H54 (cell line): Measurements from ENCODE around the gene HHIPL1.
A peak's percentile ranks its signal among the peaks of the same experiment; 100 is the strongest.
"Not testable (repeated sequence)": the region's sequence is repeated elsewhere in the genome, so short reads cannot be mapped to it uniquely, and the experiment has no call there.

ENCODE experiments used
- DNase-seq: peaks from one replicate; pipeline ENCODE4 v3.0.0; 2011; ENCODE audit warnings: low spot score, mixed read lengths; ENCODE audit not compliant: insufficient read length
- FAIRE-seq: peaks from 3 replicates; lab custom pipeline; 2011; peaks lifted over from hg19 to GRCh38; lab: Jason Lieb, UNC
- POLR2A ChIP-seq: IDR thresholded peaks from 2 replicates; pipeline ENCODE4 v1.6.1; 2011; ENCODE audit warnings: low read depth, mild to moderate bottlenecking, low read length

HHIPL1 gene

DNA sequence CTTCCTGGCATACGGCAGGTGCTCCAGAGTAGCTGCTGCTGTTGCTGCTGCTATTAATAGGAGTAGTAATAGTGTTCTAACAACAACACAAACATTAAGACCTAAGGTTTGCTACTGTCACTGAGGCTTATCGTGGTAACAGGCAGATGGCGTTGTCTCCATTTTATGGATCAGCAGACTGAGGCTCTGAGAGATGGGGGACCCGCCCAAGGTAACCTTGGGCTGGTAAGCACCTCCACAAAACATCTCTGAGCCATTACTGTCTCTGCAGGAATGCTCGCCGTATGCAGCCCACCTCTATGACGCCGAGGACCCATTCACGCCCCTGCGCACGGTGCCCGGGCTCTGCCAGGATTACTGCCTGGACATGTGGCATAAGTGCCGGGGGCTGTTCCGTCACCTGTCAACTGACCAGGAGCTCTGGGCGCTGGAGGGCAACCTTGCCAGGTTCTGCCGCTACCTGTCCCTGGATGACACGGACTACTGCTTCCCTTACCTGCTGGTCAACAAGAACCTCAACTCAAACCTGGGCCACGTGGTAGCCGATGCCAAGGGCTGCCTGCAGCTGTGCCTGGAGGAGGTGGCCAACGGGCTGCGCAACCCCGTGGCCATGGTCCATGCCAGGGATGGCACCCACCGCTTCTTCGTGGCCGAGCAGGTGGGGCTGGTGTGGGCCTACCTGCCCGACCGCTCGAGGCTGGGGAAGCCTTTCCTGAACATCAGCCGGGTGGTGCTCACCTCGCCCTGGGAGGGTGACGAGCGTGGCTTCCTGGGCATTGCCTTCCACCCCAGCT lies 7.2 kb downstream of the HHIPL1 start:
- DNase-seq (no peak), FAIRE-seq (no peak)
- TF ChIP-seq POLR2A: no peak

DNA sequence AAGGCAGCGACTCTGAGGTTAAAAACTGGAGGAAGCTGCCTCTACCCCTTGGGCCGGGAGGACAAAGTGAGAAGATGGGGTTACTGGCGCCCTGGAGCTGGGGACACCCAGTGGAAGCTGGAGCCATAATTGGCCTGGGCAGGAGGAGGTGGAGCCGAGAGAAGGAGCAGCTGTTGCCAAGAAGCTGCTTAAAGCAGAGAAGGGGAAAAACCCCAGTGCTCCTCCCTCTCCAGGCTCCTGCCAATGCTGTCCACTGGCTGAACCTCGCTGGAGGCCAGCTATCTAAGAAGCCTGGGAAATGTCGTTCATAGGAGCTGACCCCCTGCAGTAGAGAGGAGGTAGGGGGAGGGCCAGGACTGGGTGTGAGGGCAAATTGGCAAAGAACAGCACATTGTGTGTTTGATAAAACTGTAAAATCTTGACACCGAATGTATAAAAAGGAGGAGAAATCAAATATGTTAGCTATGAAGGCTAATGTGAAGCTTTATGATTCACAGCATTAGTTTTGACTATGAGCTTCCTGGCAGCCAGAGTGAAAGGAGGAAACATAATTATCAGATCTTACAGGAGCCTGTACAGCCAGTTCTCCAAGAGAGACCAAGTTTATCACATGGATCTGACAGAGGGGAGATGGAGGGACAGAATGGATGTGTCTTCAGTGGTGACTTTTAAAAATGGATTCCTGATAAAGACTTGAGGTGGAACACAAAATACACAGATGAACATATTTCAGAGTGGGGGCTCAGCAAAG lies 9.5 kb downstream of the HHIPL1 start:
- no peak for TF ChIP-seq POLR2A
- DNase-seq (peak; percentile 86), FAIRE-seq (peak; percentile 89)

DNA sequence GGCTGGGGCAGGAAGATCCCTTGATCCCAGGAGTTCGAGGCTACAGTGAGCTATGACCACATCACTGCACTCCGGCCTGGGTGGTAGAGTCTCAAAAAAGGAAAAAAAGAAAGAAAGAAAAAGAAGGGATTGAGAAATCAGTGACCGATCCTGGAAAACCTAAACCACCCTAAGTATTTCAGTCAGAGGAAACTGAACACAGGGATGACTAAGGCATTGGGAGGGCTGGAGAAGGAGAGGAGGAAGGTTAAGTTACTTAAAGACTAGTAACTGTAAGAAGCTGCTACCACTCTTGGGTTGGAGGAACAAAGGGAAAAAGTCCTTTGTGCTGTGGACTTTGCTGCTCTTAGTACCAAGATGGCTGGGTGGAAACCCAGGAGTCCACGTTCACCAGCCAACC lies 10.6 kb downstream of the HHIPL1 start:
- DNase-seq (no peak), FAIRE-seq (peak; percentile 6)
- no peak for TF ChIP-seq POLR2A

DNA sequence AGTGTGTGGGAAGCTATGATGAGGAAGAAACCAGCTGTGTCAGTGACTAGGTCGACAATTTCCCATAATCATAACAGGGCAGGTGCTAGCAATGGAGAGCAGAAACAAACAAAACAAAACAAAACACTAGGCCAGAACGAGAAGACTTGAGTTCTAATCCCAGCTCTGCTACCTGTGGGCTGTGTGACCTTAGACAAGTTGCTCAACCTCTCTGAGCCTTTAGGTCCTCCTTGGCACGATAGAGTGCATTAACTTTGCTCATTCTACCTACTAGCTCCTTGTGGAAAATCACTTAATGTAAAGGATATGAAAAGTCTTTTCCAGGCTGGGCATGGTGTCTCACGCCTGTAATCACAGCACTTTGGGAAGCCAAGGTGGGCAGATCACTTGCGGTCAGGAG lies 11.2 kb downstream of the HHIPL1 start:
- TF ChIP-seq POLR2A: no peak
- DNase-seq: no peak
- no peak for FAIRE-seq

DNA sequence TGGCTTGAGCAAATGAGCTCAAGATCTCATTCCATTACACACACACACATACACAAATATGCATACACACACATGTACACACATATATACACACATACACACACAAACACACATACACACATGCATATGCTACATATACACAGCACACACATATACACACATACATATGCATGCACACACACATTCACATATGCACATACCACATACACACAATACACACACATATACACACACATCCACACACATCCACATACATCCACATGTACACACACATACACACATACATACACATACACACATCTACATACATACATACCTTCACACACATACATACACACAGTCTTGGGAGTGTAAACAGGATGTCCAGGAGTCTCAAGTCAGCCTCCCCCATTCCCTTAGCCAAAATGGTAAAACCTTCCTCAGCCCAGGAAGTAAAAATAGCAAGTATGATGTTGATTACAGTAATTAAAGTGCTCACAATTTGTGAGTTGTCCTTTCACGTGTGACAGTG lies 12.8 kb downstream of the HHIPL1 start:
- TF ChIP-seq POLR2A: no peak
- DNase-seq: no peak
- FAIRE-seq: no peak

DNA sequence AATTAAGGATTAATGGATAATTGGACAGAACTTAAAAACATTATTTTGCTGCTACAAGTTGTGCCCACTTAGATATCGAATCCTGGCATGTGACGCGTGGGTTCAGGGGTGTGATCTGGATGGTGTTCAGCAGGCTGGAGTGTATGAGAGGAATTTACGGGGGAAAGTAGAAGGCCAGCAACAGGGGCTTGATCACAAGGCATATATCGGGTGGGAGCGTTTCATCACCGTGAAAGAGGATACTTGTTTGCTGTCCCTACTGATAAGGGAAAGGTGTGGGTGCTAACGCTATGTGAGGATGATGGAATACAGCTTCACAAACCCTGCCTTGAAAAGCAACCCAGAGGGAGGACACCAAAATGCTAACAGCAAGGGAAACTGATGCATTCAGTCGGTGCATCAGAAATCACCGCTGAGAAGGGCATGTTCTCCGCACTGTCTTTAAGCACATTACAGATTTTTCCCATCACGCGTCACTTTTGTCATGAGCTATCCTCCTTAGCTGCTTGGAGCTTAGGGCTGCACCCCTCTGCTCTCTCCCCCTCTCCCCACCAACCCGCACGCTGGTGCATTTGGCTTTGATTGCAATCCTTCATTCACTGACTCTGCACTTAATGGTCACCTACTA lies 13.4 kb downstream of the HHIPL1 start:
- FAIRE-seq (no peak), DNase-seq (no peak)

DNA sequence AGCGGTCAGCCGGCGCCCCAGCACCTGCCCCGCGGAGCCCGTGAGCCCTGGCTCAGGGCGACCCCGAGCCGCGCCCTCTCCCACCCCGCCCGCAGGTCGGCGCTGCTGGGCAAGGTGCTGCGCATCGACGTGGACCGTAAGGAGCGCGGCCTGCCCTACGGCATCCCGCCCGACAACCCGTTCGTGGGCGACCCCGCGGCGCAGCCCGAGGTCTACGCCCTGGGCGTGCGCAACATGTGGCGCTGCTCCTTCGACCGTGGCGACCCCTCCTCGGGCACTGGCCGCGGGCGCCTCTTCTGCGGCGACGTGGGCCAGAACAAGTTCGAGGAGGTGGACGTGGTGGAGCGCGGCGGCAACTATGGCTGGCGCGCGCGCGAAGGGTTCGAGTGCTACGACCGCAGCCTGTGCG lies 14.4 kb downstream of the HHIPL1 start:
- no peak for FAIRE-seq
- DNase-seq: no peak
- TF ChIP-seq POLR2A: no peak

More for the DNA sequence above, 13.4 kb downstream of the HHIPL1 start:
- no peak for TF ChIP-seq POLR2A

DNA sequence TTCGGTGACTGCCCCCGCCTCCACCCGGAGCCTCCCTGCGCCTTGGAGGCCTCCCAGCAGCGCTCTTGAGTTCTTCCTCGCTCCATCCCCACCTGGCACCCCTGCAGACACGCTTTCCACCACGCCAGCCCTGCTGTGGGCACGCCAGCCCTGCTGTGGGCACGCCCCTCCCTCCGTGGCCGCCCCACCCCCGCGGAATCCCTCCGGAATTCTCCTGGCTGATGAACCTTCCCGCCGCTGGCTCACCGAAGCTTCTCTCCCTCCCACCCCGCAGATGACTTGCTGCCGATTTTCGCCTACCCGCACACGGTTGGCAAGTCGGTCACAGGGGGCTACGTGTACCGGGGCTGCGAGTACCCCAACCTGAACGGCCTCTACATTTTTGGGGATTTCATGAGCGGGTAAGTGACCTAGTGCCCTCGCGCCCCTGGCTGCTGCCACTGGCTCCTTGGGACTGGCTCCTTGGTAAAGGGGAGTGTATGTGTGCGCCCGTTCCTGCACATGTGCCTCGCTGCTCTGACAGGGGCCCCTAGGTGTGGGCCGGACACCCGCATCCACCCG lies 15.2 kb downstream of the HHIPL1 start:
- FAIRE-seq (no peak), DNase-seq (no peak)
- no peak for TF ChIP-seq POLR2A

DNA sequence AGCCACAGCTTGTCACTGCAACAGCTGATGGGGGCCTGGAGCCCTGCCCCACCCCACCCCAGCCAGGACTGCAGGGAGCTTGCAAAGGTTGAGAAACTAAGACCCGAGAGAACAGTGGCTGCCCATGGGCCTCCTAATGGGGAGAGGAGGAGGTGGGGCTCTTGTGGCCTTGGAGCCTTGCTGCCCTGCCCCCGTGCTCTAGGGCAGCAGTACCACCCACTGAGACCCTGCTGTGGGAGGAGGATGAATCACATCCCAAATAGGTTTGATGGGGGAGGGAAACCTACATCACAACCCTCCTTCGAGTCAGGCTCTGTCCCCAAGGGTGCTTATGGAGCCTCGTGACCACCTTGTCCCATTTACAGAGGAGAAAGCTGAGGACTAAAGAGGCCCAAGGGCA lies 15.9 kb downstream of the HHIPL1 start:
- DNase-seq (no peak), FAIRE-seq (no peak)

DNA sequence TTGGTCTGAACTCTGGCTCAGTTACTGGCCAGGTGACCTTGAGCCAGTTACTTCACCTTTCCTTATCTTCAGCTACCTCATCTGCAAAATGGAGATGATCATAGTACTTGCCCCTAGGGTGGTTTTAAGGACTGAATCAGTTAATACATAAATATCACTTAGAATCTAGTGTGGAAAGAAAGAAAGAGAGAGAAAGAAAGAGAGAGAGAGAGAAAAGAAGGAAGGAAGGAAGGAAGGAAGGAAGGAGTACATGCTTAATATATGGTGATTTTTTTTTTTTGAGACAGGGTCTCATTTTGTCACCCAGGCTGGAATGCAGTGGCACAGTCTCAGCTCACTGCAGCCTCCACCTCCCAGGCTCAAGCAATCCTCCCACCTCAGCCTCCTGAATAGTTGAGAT lies 16.3 kb downstream of the HHIPL1 start:
- not testable (repeated sequence) for DNase-seq

More for the DNA sequence above, 15.9 kb downstream of the HHIPL1 start:
- no peak for TF ChIP-seq POLR2A

DNA sequence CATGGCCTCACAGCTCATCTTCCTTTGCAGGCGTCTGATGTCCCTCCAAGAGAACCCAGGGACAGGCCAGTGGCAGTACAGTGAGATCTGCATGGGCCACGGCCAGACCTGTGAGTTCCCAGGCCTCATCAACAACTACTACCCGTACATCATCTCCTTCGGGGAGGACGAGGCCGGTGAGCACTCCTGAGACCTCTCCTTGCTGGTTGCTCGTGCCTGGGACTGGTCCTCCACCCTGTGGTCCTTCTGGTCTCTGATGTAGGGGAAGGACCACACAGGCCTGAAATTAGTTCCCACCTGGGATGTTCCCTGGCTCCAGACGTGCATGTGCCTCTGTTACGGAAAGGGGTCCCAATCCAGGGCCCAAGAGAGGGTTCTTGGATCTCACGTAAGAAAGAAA lies 17.9 kb downstream of the HHIPL1 start:
- DNase-seq (no peak), FAIRE-seq (no peak)
- TF ChIP-seq POLR2A: no peak

More for the DNA sequence above, 16.3 kb downstream of the HHIPL1 start:
- FAIRE-seq: not testable (repeated sequence)

DNA sequence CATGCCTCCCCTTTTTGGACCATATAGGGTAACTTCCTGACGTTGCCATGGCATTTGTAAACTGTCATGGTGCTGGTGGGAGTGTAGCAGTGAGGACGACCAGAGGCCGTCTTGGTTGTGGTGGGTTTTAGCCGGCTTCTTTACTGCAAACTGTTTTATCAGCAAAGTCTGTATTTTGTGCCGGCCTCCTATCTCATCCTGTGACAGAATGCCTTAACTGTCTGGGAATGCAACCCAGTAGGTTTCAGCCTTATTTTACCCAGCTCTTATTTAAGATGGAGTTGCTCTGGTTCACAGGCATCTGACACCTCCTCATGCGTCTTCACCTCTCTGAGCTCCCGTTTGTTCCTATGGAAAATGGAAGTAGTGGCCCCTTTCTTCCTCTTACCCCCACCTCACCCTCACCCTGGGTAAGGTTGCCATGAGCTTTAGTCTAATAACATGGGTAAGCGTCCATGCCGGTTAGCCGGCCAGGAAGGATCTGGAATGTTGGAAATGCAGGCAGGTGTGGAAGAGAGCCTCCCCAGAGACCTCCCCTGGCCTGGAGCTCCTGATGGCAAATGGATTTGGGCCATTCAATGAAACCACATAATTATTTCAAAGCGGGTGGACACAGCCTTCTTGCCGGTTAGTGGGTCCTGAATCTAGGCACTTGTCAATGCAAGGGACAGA lies 18.6 kb downstream of the HHIPL1 start:
- TF ChIP-seq POLR2A: no peak
- FAIRE-seq (no peak), DNase-seq (no peak)

DNA sequence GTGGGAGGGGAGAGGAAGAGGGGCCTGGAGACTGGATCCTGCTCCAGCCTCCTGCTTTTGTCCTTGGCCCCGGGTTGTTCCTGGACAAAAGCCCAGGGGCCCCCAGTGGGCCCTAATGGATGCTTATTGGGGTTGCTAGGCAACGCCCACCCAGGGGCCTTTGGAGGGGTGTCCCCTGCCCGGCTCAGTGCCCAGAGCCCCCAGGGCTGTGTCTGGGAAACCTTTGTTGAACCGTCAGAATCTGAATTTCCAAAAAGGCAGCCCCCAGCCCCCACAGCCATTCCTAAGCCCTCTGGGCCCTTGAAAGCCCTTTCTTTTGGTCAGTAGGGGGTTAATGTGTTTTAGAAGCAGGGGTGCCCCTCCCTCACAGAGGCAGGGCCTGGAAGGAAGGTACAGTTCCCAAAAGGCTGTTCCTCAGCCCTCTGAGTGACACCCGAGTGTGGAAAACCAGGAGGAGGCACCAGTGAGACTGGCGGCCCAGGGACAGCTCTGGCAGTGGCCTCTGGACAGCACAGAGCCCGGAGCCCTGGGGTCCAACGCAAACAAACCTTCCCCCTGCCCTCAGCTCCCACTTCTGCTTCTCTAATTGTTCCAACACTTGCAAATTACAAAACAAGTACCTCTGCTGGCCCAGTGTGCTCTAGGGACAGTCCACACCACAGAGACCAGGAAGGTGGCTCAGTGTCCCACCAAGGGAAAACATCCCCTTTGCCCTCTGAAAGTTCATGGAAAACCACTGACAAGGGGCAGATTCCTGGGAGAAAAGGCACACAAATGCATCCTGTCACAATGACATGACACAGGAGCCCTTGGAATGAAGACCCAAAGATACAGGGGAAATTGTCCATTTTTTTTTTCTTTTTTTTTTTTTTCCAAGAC lies 19.4 kb downstream of the HHIPL1 start:
- FAIRE-seq: no peak
- no peak for TF ChIP-seq POLR2A
- DNase-seq: no peak
